Activated CD4-positive, alpha-beta T cell treated with anti-CD3 and anti-CD28 coated beads, Interleukin-2, amount 50 U/mL, for 16 hours (primary cell): Measurements from ENCODE around the gene RIPK3.
"Not testable (repeated sequence)": the region's sequence is repeated elsewhere in the genome, so short reads cannot be mapped to it uniquely, and the experiment has no call there.

Experiments used
- DNase-seq: peaks from one replicate; pipeline ENCODE4 v3.0.0-alpha.2; 2020

Gene RIPK3

DNA sequence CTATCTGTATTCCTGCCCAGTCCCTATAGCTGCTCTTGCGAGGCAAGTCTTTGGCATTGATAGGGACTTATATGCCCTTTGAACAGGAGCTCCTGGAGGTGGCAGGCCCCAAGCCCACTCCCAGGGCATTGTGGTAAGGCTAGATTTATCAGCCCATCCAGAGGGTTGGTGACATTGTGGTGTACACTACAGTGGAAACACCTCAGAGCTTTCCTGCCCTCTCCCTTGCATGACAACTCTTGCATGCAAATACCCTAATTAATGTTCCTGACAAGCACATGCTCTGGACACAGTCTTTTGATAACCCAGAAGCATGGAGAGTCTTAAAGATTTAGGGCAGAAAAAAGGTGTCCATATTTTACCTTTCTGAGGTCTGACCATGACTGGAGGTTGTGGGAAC, 815 bp upstream of the RIPK3 start:
- no peak for DNase-seq

- no peak for DNase-seq
Measured at GRCh38 chr14:24338843-24339242, 948 bp downstream of the RIPK3 start.

DNA sequence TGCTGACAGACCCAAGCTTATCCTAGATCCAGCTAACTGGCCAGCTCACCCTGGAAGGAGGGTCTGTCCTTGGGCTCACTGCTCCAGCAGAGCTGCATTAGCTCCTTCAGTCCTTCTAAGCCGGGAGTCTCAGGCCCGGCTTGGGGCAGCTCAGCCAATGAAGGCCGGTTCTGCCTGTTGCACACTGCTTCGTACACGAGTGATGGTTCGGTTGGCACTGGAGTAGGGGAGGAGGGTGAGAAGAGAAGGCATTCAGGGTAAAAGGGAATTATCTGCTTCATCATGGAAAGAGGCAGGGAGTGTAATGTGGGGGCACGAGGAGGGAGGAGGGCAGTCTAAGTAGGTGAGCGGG, 2.0 kb downstream of the RIPK3 start:
- DNase-seq = no peak

DNA sequence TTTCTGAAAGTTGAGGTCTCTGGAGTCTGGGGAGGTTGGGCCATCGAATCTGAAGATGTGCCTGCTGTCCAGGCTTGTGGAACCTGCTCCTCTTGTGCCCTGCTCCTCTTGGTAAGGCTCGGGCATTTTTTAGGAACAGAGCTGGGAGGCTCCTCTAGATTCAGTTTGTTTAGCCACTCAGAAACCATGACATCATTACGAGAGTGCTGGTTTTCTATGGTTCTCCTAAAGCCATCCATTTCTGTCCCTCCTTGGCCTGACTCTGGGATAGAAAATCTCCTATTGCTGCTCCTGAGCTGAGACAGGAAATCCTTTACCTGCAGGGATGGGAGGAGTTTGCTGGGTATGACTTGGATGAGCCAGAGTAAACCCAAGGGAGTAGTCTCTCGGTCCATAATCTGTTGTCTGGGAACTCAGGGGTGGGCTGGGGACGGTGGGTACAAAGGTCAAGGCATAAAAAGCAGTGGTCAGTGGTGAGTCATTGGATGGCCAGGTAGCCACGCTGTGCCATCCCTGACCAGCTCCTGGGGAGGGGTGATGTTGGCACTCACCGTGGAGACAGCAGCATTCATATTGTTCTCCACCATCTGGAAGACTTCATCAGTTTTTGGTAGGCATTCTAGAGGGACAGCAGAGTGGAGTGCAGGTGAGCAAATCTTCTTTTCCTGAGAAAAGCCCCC, 2.5 kb downstream of the RIPK3 start:
- DNase-seq = no peak

DNA sequence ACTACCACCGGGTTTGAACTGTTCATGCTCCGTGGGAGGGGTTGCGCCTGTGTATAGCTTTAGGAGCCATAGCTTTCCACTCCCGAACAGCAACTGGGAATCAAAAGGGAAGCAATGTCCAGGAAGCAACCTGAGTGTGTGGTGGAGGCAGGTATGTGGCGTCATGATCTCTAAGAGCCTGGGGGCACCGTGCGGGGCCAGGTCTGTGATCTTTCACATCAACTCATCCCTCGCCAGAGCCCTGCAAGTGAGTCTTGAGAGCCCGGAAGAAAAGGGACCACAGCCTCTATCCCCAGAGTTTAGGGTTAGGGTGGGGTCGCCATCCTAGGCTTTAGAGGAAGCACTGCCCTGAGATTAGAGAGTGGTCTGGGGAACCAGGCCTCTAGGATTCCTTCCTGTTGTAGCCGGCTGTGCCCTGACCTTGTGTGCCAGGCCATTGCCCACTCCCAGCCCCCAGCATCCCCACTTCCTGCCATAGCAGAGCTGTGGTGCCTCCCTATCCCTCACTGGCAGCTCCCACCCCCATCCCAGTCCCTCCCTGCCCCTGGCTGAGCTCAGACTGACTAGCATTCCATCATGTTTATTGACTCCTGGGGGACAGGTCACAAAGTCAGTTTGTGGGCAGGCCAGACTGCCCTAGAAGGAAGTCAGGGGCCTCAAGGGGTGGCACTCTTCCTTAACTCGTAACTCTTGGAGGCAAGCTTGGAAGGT, 4.2 kb downstream of the RIPK3 start:
- no peak for DNase-seq

DNA sequence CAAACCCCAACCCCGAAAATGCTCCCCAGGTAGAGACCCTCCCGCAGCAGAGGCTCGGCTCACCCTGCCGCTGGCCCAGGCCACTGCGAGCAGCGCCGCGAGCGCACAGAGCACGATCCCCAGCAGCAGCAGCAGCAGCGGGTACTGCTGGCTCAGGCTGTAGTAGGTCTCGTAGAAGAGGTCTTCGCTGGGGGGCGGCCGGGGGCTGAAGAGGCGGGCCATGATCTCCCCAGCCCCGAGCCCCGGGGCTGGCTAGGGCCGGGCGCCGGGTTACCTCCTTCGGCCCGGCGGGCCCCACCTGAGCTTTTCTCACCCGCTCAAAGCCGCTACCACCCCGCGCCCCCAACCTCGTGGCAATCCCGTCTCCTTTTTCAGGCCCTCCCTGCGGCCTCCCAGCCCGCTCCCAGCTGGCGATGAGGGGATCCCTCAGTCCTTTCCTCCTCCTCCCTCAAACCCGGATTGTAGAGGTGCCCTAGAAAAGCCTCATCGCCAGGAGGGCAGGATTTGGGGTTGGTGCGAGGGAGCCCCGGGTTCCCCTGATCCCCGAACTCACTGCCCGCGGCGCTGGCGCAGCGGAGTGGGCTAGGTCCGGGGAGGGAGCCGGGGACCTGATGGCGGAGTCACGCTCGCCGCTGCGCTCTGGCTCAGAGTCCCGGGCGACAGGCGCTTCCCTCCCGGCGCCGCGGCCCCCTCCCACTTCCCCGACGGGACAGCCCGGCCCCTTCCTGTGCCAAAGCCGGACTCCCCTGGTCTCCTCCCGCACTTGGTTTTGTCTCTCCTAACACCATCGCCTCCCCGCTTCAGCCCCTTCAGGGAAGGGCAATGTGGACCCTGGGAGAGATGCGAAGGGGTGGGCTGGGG, 5.1 kb downstream of the RIPK3 start, which contains the start of gene ADCY4:
TSS of gene ADCY4 (minus strand) at position 641 of the 861 bp plus-strand sequence. CDS start at position 222, 419 bp downstream.
- no peak for DNase-seq

GRCh38 chr14:24332268-24332993, 7.4 kb downstream of the RIPK3 start:
- DNase-seq = peak; percentile 92

DNA sequence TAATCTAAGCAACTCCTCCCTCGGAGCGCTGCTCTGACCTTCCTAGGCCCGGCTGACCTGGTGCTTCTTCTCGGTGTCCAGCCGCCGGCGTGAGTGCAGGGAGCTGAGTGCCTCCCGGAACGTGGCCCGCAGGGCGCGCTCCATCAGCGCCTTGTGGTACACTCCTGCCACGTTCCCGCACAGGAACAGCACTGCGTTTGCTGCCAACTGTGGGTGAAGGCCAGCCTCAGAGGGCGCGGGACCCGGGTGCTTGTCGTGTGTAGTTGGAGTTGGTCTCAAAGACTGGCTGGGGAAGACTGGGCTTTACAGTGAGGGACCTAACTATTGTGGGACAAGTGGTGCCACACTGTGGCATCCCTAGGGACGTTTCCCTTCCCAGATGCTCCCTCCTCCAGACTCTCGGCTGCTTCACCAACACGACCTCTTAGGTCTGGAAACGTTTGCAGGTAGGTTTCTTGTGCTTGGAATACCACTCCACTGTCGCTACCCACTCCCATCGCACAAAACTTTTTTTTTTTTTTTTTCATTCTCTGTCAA, 8.0 kb downstream of the RIPK3 start:
- DNase-seq = no peak

- no peak for DNase-seq
Measured at GRCh38 chr14:24330973-24331674, 8.7 kb downstream of the RIPK3 start.

- peak; percentile 80 for DNase-seq
Measured at GRCh38 chr14:24329736-24330135, 10.1 kb downstream of the RIPK3 start.

DNA sequence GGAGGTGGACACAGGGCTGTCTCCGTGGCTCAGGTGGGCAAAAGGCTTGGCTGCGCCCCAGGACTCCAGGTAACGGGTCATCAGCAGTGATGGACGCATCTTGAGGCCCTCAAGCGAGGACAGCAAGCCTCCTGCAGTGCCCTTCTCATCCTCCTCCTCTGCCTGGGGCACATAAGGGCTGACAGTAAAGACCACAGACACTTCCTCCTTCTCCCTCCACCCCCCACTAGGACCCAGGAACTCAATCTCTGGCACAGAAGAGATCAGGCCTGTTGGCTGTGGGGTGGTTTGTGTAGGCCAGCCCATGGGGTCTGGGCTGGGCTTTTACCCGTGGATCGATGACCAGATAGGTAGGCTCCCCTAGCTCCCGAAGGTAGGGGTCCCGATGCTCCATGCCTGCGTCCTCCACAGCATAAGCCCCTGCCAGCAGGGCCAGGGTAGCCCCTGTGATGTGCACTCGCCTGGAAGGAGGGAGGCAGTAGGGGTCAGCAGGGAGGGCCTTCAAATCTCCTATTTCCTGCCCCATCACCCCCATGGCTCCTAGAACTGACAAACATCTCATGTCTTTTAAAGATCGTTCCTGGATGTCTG, 10.6 kb downstream of the RIPK3 start:
- DNase-seq = no peak

GRCh38 chr14:24327914-24328313, 11.9 kb downstream of the RIPK3 start:
- DNase-seq = not testable (repeated sequence)

- DNase-seq = no peak
Measured at GRCh38 chr14:24327303-24327702, 12.5 kb downstream of the RIPK3 start.

DNA sequence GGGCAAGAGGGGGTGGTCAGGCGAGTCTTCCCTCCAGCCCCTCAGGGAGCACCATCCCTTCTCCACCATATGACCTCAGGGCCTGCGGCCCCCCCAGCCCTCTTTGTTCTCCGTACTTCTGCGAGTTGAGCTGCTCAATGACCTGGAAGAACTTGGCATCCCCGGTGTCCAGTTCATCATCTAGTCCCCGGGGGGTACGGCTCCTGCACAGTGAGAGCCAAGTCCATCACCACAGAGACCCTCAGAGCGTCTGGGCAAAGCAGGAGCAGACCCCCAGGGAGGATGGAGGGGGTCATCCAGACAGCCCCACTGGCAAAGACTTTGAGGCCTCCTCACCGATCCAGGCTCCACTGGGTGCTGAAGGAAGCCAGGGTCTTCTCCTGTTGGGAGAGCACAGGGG, 13.8 kb downstream of the RIPK3 start:
- no peak for DNase-seq

GRCh38 chr14:24325041-24325530, 14.7 kb downstream of the RIPK3 start:
- DNase-seq = no peak

DNA sequence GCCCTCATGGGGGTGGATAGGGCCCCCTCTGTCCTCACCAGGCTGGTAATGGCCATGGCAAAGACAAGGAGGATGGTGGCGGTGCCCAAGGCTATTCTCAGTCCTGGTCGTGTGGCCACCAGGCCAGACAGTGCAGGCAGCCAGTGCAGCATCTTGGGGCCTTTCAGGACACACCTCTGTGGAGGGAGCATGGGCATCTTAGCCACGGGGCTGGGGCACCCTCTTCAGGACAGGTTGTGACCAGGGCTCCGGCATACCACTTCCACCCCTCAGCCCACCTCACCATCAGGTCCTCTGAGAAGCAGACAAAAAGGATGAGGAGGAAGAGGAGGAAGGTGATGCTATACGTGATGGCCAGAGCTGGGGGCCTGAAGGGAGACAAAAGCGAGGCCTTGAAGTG, 15.8 kb downstream of the RIPK3 start:
- DNase-seq = no peak

- DNase-seq = no peak
Measured at GRCh38 chr14:24323341-24323740, 16.4 kb downstream of the RIPK3 start.

DNA sequence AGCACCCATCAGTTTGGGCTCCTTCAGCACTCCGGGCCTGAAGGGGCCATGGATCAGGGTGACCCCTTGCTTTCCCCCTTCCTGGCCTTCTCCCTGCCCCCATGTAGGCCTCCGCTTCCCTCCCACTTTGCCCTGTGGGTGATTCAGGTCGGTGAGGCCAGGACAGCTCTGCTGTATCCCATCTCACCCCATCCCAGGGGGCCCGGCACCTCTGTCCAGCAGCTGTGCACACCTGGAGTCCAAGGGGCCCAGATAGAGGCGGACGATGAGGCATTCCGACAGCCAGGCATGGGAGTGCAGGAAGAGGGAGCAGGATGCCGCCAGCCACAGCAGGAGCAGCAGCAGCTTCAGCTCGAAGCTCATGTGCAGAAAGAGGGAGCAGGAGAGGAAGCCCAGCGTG, 17.1 kb downstream of the RIPK3 start:
- DNase-seq = no peak

- DNase-seq = no peak
Measured at GRCh38 chr14:24321212-24321975, 18.4 kb downstream of the RIPK3 start.

DNA sequence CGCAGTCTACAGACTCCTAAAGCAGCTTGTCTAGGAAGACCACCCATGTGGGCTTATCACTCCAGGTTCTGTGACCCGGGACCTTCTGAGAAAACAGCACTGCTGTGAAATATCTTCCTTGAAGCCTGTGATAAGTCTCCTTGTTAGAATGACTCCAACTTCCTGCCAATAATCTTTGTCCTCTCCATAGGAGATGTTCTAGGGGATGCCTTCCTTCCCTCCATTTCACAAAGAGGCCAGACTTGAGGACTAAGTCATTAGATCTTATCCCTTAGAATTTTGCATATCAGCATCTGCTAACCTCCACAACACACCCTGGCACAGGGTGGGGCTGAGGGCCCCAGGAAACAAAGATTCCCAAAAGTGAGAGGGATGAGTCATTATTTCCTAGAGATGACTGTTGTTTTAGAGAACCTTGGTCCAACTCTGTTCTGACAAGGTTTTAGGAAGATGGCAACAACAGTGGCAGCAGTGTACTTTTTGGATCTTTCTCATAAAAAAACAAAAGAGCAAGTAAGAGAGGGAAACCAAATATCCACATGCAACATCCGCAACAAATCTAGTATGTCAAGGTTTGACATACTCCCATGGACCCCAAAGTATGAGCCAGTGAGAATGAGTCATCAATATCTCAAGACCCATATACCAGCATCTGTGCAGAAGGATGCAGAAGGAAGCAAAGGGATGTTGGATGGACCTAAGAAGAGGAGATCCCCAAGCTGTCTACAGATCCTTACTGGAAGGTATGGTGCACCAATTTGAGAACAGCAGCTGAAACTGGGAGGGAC, 22.5 kb downstream of the RIPK3 start:
- no peak for DNase-seq
